ENCODE measurements around the gene JUN. TPM values are rescaled to one million over a fixed set of nuclear protein-coding genes. Genes with fewer than 3 reads are reported as not detected.

JUN gene
- polyA plus RNA-seq, 1 experiment, result 23.4 TPM

GRCh38 chr1:58773406-58773840, 10.4 kb downstream of the JUN start:
- H3K4me3 ChIP-seq (ENCODE audit: low read depth, low read length), result no peak overlapping the region
- H3K36me3 ChIP-seq (ENCODE audit: control insufficient read depth, insufficient read depth, low read length), result no peaks in the 10 kb centered on the region
- ChIA-PET POLR2A (no interaction called here), CTCF (interaction anchor here (1.0 to 1.9 kb wide), 3 partner anchors 21 to 926 kb away, joined by 4 to 14 read pairs (median 6); no protein-coding TSS in a partner anchor)
- DNase-seq (ENCODE audit: low read depth), result no peak
- no peaks in the 10 kb centered on the region for H3K27me3 ChIP-seq (ENCODE audit: control insufficient read depth, insufficient read depth, low read length)
- TF ChIP-seq CTCF (IDR thresholded peaks at IDR 0.05; ENCODE audit: insufficient read depth, low read depth, low read length), result no peak

GRCh38 chr1:58769809-58770320, 14.0 kb downstream of the JUN start:
- no peaks in the 10 kb centered on the region for H3K27me3 ChIP-seq (ENCODE audit: control insufficient read depth, insufficient read depth, low read length)
- no peak overlapping the region for H3K4me3 ChIP-seq (ENCODE audit: low read depth, low read length)
- no peak for DNase-seq (ENCODE audit: low read depth)
- no peak for TF ChIP-seq CTCF (IDR thresholded peaks at IDR 0.05; ENCODE audit: insufficient read depth, low read depth, low read length)
- no peaks in the 10 kb centered on the region for H3K36me3 ChIP-seq (ENCODE audit: control insufficient read depth, insufficient read depth, low read length)
- ChIA-PET POLR2A (no interaction called here), CTCF (interaction anchor here (1.0 to 3.9 kb wide), 5 partner anchors 9 to 35 kb away, joined by 3 to 41 read pairs (median 6); partner anchors contain the start of gene JUN)

- no peak for DNase-seq (ENCODE audit: low read depth)
- TF ChIP-seq CTCF (IDR thresholded peaks at IDR 0.05; ENCODE audit: insufficient read depth, low read depth, low read length), result peak; percentile 88
- H3K27me3 ChIP-seq (ENCODE audit: control insufficient read depth, insufficient read depth, low read length), result no peaks in the 10 kb centered on the region
- H3K4me3 ChIP-seq (ENCODE audit: low read depth, low read length), result no peak overlapping the region
- POLR2A ChIA-PET, result no interaction called here
- H3K36me3 ChIP-seq (ENCODE audit: control insufficient read depth, insufficient read depth, low read length), result no peaks in the 10 kb centered on the region
- CTCF ChIA-PET, result interaction anchor here (0.7 to 3.9 kb wide), 12 partner anchors 9 to 263 kb away, joined by 3 to 41 read pairs (median 5); partner anchors contain the start of gene JUN
Measured at GRCh38 chr1:58768971-58769808, 14.7 kb downstream of the JUN start.

DNA sequence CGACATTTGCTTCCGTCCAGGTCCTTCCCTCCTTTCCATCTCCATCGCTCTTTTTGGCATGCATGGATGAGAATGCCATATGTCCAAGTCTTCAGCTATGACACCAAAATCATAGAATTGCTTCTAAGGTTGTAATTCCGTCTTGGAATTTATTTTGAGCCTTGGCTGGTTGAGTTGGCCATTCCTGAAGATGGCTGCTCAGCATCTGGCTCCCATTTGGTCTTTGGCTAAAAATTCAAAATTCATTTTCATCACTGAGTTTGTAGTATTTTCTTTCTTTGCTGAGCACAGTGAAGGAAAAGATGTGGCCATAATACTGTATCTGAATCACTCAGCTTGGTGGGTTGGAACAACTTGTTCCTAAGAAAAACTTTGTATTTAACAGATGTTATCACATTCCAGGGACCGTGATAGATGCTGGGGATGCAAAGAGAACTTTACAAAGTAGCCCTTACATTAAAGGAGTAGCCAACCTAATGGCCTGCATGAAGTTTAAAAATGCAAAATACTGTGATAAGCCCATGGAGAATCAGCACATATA, 15.6 kb downstream of the JUN start:
- TF ChIP-seq CTCF (IDR thresholded peaks at IDR 0.05; ENCODE audit: insufficient read depth, low read depth, low read length), result no peak
- DNase-seq (ENCODE audit: low read depth), result no peak
- POLR2A ChIA-PET, result interaction anchor here (0.6 kb wide), 1 partner anchor 15 kb away, joined by 3 read pairs; no protein-coding TSS in a partner anchor
- H3K4me3 ChIP-seq (ENCODE audit: low read depth, low read length), result no peak overlapping the region
- CTCF ChIA-PET, result interaction anchor here (0.8 to 3.9 kb wide), 13 partner anchors 10 to 264 kb away, joined by 3 to 41 read pairs (median 6); partner anchors contain the start of gene JUN
- H3K36me3 ChIP-seq (ENCODE audit: control insufficient read depth, insufficient read depth, low read length), result no peaks in the 10 kb centered on the region
- no peaks in the 10 kb centered on the region for H3K27me3 ChIP-seq (ENCODE audit: control insufficient read depth, insufficient read depth, low read length)

DNA sequence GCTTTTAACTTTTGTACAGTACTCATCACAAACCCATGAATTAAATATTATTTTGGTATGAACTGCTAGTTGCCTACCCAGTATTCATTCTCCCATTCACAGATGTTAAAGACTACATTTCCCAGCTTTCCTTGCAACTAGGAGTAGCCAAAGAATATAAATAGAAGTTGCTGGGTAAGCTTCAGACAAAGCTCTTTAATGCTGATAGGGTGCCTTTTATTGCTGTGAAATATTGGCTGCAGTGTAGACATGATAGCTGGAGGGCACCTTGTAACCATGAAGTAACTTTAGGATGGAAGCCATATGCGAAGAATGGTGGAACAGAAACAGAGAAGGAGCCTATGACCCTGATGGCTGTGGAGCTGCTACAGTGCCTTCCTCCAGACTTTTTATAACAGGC, 16.7 kb downstream of the JUN start:
- no peaks in the 10 kb centered on the region for H3K27me3 ChIP-seq (ENCODE audit: control insufficient read depth, insufficient read depth, low read length)
- CTCF ChIA-PET, result interaction anchor here (0.5 to 3.9 kb wide), 10 partner anchors 9 to 938 kb away, joined by 3 to 41 read pairs (median 5); no protein-coding TSS in a partner anchor
- H3K36me3 ChIP-seq (ENCODE audit: control insufficient read depth, insufficient read depth, low read length), result no peaks in the 10 kb centered on the region
- POLR2A ChIA-PET, result no interaction called here
- H3K4me3 ChIP-seq (ENCODE audit: low read depth, low read length), result no peak overlapping the region
- DNase-seq (ENCODE audit: low read depth), result no peak
- TF ChIP-seq CTCF (IDR thresholded peaks at IDR 0.05; ENCODE audit: insufficient read depth, low read depth, low read length), result no peak
